ENCODE data around the gene FAF1.
"Not testable (repeated sequence)": the region's sequence is repeated elsewhere in the genome, so short reads cannot be mapped to it uniquely, and the experiment has no call there.

FAF1 gene

GRCh38 chr1:50952566-50952965 lies 7.5 kb downstream of the FAF1 start:
- H3K27me3 Mint-ChIP-seq, H3K9me3 Mint-ChIP-seq, H3K27ac Mint-ChIP-seq, H3K4me3 Mint-ChIP-seq, DNase-seq: not testable (repeated sequence)
- peaks cover 55% of the 10 kb centered on the region for H3K4me1 Mint-ChIP-seq (ENCODE audit: low read depth)
- H3K36me3 Mint-ChIP-seq (ENCODE audit: low read depth), result peaks cover 38% of the 10 kb centered on the region

GRCh38 chr1:50950396-50950795 lies 9.7 kb downstream of the FAF1 start:
- H3K36me3 Mint-ChIP-seq (ENCODE audit: low read depth), result peaks cover 36% of the 10 kb centered on the region
- no peaks in the 10 kb centered on the region for H3K27me3 Mint-ChIP-seq
- DNase-seq, result no peak
- H3K4me1 Mint-ChIP-seq (ENCODE audit: low read depth), result peaks cover 66% of the 10 kb centered on the region
- H3K27ac Mint-ChIP-seq, result no peak overlapping the region
- H3K9me3 Mint-ChIP-seq, result no peaks in the 10 kb centered on the region
- no peak overlapping the region for H3K4me3 Mint-ChIP-seq

GRCh38 chr1:50949286-50949982 lies 10.6 kb downstream of the FAF1 start:
- Mint-ChIP-seq H3K9me3 (no peaks in the 10 kb centered on the region), H3K36me3 (ENCODE audit: low read depth) (peaks cover 39% of the 10 kb centered on the region), H3K4me3 (no peak overlapping the region), H3K27ac (no peak overlapping the region), H3K27me3 (no peaks in the 10 kb centered on the region), H3K4me1 (ENCODE audit: low read depth) (peaks cover 66% of the 10 kb centered on the region)
- DNase-seq, result no peak

GRCh38 chr1:50942334-50942733 lies 17.7 kb downstream of the FAF1 start:
- H3K4me3 Mint-ChIP-seq, result no peak overlapping the region
- H3K4me1 Mint-ChIP-seq (ENCODE audit: low read depth), result peaks cover 58% of the 10 kb centered on the region
- H3K27ac Mint-ChIP-seq, result no peak overlapping the region
- no peaks in the 10 kb centered on the region for H3K27me3 Mint-ChIP-seq
- peaks cover 25% of the 10 kb centered on the region for H3K36me3 Mint-ChIP-seq (ENCODE audit: low read depth)
- no peak for DNase-seq
- H3K9me3 Mint-ChIP-seq, result no peaks in the 10 kb centered on the region

- H3K36me3 Mint-ChIP-seq (ENCODE audit: low read depth), result peaks cover 16% of the 10 kb centered on the region
- no peaks in the 10 kb centered on the region for H3K9me3 Mint-ChIP-seq
- H3K27me3 Mint-ChIP-seq, result no peaks in the 10 kb centered on the region
- no peak overlapping the region for H3K4me3 Mint-ChIP-seq
- H3K27ac Mint-ChIP-seq, result no peak overlapping the region
- peaks cover 53% of the 10 kb centered on the region for H3K4me1 Mint-ChIP-seq (ENCODE audit: low read depth)
- no peak for DNase-seq
Observed at GRCh38 chr1:50940291-50940690, 19.8 kb downstream of the FAF1 start.

GRCh38 chr1:50936321-50936720 lies 23.7 kb downstream of the FAF1 start:
- H3K36me3 Mint-ChIP-seq (ENCODE audit: low read depth), result peaks cover 17% of the 10 kb centered on the region
- no peak overlapping the region for H3K27ac Mint-ChIP-seq
- no peak for DNase-seq
- no peaks in the 10 kb centered on the region for H3K9me3 Mint-ChIP-seq
- H3K4me3 Mint-ChIP-seq, result no peak overlapping the region
- H3K27me3 Mint-ChIP-seq, result no peaks in the 10 kb centered on the region
- peaks cover 44% of the 10 kb centered on the region for H3K4me1 Mint-ChIP-seq (ENCODE audit: low read depth)

- H3K4me1 Mint-ChIP-seq (ENCODE audit: low read depth), result peaks cover 52% of the 10 kb centered on the region
- H3K9me3 Mint-ChIP-seq, H3K27ac Mint-ChIP-seq: not testable (repeated sequence)
Observed at GRCh38 chr1:50935276-50935675, 24.8 kb downstream of the FAF1 start.

GRCh38 chr1:50934838-50935237 lies 25.2 kb downstream of the FAF1 start:
- H3K36me3 Mint-ChIP-seq (ENCODE audit: low read depth), result peaks cover 18% of the 10 kb centered on the region
- no peak overlapping the region for H3K27ac Mint-ChIP-seq

More at GRCh38 chr1:50935276-50935675, 24.8 kb downstream of the FAF1 start:
- not testable (repeated sequence) for H3K27me3 Mint-ChIP-seq, H3K4me3 Mint-ChIP-seq, DNase-seq
- peaks cover 18% of the 10 kb centered on the region for H3K36me3 Mint-ChIP-seq (ENCODE audit: low read depth)

GRCh38 chr1:50933770-50934169 lies 26.3 kb downstream of the FAF1 start:
- not testable (repeated sequence) for H3K9me3 Mint-ChIP-seq, DNase-seq, H3K4me3 Mint-ChIP-seq, H3K27ac Mint-ChIP-seq, H3K27me3 Mint-ChIP-seq
- peaks cover 50% of the 10 kb centered on the region for H3K4me1 Mint-ChIP-seq (ENCODE audit: low read depth)
- H3K36me3 Mint-ChIP-seq (ENCODE audit: low read depth), result peaks cover 18% of the 10 kb centered on the region

More at GRCh38 chr1:50934838-50935237, 25.2 kb downstream of the FAF1 start:
- H3K4me1 Mint-ChIP-seq (ENCODE audit: low read depth), result peaks cover 55% of the 10 kb centered on the region
- no peaks in the 10 kb centered on the region for H3K27me3 Mint-ChIP-seq
- H3K4me3 Mint-ChIP-seq, result no peak overlapping the region
- DNase-seq, result no peak
- H3K9me3 Mint-ChIP-seq, result no peaks in the 10 kb centered on the region

GRCh38 chr1:50932043-50932442 lies 28.0 kb downstream of the FAF1 start:
- Mint-ChIP-seq H3K4me1 (ENCODE audit: low read depth) (peaks cover 46% of the 10 kb centered on the region), H3K36me3 (ENCODE audit: low read depth) (peaks cover 26% of the 10 kb centered on the region)
- not testable (repeated sequence) for H3K27ac Mint-ChIP-seq, H3K4me3 Mint-ChIP-seq, H3K9me3 Mint-ChIP-seq, DNase-seq, H3K27me3 Mint-ChIP-seq

GRCh38 chr1:50930965-50931737 lies 28.9 kb downstream of the FAF1 start:
- no peak for DNase-seq
- H3K9me3 Mint-ChIP-seq, result no peaks in the 10 kb centered on the region
- peaks cover 42% of the 10 kb centered on the region for H3K4me1 Mint-ChIP-seq (ENCODE audit: low read depth)
- no peaks in the 10 kb centered on the region for H3K27me3 Mint-ChIP-seq
- H3K36me3 Mint-ChIP-seq (ENCODE audit: low read depth), result peaks cover 29% of the 10 kb centered on the region
- H3K27ac Mint-ChIP-seq, result no peak overlapping the region
- H3K4me3 Mint-ChIP-seq, result no peak overlapping the region

GRCh38 chr1:50930193-50930592 lies 29.9 kb downstream of the FAF1 start:
- Mint-ChIP-seq H3K9me3 (peaks cover under 1% of the 10 kb centered on the region), H3K36me3 (ENCODE audit: low read depth) (peaks cover 32% of the 10 kb centered on the region), H3K27me3 (no peaks in the 10 kb centered on the region), H3K4me3 (no peak overlapping the region), H3K4me1 (ENCODE audit: low read depth) (peaks cover 40% of the 10 kb centered on the region), H3K27ac (peak overlapping the region; percentile 61)
- DNase-seq, result no peak

- H3K27me3 Mint-ChIP-seq, result no peaks in the 10 kb centered on the region
- no peak overlapping the region for H3K27ac Mint-ChIP-seq
- peaks cover 2% of the 10 kb centered on the region for H3K9me3 Mint-ChIP-seq
- H3K4me3 Mint-ChIP-seq, result no peak overlapping the region
- peaks cover 38% of the 10 kb centered on the region for H3K4me1 Mint-ChIP-seq (ENCODE audit: low read depth)
- H3K36me3 Mint-ChIP-seq (ENCODE audit: low read depth), result peaks cover 32% of the 10 kb centered on the region
- DNase-seq, result no peak
Observed at GRCh38 chr1:50929376-50929958, 30.6 kb downstream of the FAF1 start.

- Mint-ChIP-seq H3K27ac (no peak overlapping the region), H3K4me3 (no peak overlapping the region), H3K9me3 (peaks cover 18% of the 10 kb centered on the region), H3K4me1 (ENCODE audit: low read depth) (peaks cover 23% of the 10 kb centered on the region), H3K27me3 (no peaks in the 10 kb centered on the region), H3K36me3 (ENCODE audit: low read depth) (peaks cover 52% of the 10 kb centered on the region)
- DNase-seq, result no peak
Observed at GRCh38 chr1:50923564-50923963, 36.5 kb downstream of the FAF1 start.

- no peak overlapping the region for H3K27ac Mint-ChIP-seq
- H3K9me3 Mint-ChIP-seq, result peaks cover 18% of the 10 kb centered on the region
- no peak overlapping the region for H3K4me3 Mint-ChIP-seq
- no peaks in the 10 kb centered on the region for H3K27me3 Mint-ChIP-seq
- H3K36me3 Mint-ChIP-seq (ENCODE audit: low read depth), result peaks cover 40% of the 10 kb centered on the region
- DNase-seq, result no peak
- peaks cover 36% of the 10 kb centered on the region for H3K4me1 Mint-ChIP-seq (ENCODE audit: low read depth)
Observed at GRCh38 chr1:50921029-50921428, 39.0 kb downstream of the FAF1 start.

Measured in activated T-cell treated with anti-CD3 and anti-CD28 coated beads, Interleukin-2, amount 50 U/mL, for 24 hours (primary cell).